Tibial nerve (tissue), 3 donors: ENCODE results near the gene NUTM1.

Experiments used
- CTCF ChIP-seq, 5 experiments: fragments of 200-600 bp in 3 of 5; fragments of 450-650 bp in 2 of 5; sonication (generic) in 3 of 5; IDR thresholded peaks; one replicate each; pipeline ENCODE4 v1.5.1; 2016 to 2019; ENCODE audit warnings: antibody characterized with exemption in 5 of 5, mild to moderate bottlenecking in 3 of 5, moderate library complexity in 2 of 5
- POLR2A ChIP-seq, 2 donors: fragments of 450-650 bp; IDR thresholded peaks; one replicate each; pipeline ENCODE4 v1.6.1; 2017; ENCODE audit warnings: antibody characterized with exemption in 2 of 2, mild to moderate bottlenecking in 2 of 2, moderate library complexity in 2 of 2

- no peak for TF ChIP-seq CTCF (IDR thresholded peaks at IDR 0.05)
- no peak for TF ChIP-seq POLR2A (IDR thresholded peaks at IDR 0.05)
Observed at GRCh38 chr15:34366271-34367065, 23.4 kb downstream of the NUTM1 start.
